Suppressor macrophage (primary cell): ENCODE results near the gene MFGE8.

Experiments
- DNase-seq, 4 experiments: peaks; one replicate each; pipeline ENCODE4 v3.0.0-alpha.2; 2020 to 2022

The MFGE8 gene

DNA sequence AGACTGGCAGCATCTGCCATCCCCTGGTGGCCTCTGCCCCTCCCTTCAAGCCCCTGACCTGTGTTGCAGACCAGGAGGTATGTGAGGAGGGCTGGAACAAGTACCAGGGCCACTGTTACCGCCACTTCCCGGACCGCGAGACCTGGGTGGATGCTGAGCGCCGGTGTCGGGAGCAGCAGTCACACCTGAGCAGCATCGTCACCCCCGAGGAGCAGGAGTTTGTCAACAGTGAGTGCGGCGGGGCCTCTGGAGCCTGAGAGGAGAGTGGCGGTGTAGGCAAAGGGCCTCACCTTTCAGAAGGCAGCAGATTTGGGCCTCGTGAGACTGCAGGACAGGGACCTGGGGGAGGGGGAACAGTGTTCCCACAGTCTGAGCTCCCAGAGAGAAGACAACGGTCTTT lies 41.9 kb downstream of the MFGE8 start:
- DNase-seq, result no peak

DNA sequence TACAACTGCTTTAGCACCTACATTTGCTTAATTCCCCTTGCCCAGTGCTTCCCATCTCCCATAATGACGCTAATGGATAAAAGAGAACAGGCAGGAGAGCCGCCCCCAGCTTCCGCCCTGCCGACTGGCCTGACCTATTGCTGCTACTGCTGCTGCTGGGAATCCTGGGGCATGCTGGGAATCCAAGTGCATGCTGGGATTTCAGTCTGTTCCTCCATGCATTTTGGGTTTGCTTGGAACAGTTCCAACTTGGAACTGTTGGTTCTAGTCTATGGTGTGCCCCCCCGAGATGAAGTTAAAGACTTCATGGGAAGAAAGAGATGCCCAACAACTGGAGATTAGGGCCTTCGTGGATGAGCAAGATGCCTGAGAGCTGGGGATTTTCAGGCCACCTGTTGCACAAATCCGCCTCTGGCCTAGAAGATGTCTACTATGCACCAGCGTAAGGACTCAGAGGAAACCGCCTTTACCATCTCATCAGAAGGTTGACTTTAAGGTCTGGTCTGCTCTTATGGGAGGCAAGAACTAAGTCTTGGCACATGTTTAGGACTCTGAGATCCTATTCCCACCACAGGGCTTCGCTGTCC lies 46.8 kb downstream of the MFGE8 start:
- DNase-seq, result no peak

DNA sequence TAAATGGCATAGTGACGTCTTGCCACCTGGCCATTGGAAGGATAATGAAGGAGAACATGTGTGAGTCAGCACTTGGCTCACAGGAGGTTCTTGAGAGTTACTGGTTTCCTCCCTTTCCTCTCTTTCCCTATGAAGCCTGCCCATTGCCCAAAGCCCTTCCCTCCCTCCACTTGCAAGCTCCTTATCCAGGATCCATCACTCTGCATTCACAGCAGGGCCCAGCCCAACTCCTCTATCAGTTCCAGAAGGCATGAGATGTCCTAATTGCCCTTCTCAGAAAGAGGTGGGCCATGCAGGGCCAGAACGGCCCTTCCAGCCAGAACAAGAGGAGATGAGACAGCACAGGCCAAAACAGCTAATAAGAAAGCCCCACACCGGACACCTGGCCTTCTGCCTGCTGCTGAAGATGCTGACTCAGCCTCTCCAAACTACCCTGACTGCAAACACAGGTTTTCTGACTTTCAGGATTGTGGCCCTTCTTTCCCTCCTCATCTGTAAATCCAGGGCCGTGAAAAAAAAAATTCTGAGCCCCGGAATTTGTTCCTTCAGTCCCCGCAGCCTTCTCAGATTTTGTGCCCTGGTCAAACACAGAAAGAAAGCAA lies 47.6 kb downstream of the MFGE8 start:
- no peak for DNase-seq

DNA sequence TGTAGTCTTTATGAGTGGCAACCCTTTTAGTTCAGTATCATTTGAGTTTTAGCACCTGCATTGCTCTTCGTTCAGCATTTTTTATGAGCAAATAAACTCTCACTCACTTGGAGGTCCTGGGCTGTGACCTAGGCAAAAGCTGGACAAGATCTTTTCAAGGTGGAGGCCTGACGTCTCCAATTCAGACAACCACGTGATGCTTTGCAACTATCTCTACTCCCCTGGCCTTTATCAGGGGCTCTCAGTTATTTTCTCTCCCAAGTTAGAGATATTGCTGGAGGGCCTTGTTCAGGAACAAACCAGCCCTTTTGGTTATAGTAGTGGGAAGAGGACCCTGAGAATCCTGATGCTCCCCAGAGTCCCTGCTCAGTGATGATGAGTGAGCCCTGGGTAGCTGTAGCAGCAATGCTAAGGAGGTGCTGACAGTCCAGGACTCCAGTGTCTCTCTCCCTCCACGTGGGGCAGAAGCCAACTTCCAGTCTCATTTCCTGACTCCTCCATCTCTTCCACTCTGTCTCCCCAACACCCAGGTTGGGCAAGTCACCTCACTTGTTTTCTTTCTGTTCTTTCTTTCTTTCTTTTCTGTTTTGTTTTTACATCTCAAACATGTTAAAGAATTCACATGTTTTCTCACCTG lies 48.2 kb downstream of the MFGE8 start:
- DNase-seq, result no peak

DNA sequence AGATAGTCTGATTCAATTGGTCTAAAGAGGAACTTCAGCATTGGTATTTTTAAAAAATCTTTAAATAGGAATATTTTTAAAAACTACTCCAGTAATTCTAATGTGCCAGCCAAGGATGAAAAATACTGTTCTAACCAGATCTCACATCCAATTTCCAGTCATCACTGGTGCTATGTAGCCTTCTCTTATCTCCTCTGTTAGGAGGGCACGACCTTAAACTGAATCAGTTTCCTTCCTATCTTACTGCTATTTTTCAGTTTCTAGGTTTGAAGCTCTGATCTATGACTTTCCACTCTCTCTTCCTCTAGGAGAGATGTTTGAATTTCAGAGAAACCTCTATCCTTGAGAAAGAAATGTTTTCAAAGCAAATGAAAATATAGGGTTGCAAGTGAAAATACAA lies 49.8 kb downstream of the MFGE8 start:
- no peak for DNase-seq

DNA sequence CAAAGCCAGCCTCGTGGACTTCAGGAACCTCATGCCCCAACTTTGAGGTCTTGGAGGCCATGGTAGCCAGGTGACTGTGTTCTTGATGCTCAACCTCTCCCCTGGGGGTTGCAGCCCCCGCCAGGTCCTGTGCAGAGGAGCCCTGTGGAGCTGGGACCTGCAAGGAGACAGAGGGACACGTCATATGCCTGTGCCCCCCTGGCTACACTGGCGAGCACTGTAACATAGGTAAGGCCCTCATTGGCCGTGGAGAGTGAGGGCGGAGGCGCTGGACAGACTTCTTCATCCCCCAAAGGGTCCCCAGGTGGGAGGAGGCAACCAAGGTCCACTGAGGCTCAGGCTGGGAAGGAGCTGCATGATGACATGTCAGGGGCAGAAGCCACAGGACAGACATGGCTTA lies 53.0 kb downstream of the MFGE8 start:
- DNase-seq, result no peak

DNA sequence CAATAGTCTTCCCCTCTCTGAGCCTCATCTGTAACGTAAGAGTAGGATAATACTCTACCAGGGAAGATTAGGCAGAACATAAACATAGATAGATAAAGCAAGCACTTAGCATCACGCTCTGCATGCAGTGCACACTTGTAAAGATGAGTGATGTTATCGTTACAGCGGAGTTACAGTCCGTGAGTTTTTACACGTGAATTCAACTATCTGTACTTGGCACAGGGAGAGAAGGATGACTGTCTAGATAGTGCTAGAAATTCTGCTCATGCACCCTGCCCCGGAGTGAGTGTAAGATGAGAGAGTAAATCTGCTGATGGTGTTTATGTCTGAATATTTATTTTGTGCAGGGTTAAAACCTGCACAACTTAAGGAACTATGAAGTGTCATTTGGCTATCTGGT lies 53.6 kb downstream of the MFGE8 start:
- no peak for DNase-seq

DNA sequence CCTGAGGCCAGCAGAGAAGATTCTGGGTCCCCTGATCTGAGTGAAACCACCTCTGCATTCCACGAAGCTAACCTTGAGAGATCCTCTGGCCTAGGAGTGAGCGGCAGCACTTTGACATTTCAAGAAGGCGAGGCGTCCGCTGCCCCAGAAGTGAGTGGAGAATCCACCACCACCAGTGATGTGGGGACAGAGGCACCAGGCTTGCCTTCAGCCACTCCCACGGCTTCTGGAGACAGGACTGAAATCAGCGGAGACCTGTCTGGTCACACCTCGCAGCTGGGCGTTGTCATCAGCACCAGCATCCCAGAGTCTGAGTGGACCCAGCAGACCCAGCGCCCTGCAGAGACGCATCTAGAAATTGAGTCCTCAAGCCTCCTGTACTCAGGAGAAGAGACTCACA lies 54.2 kb downstream of the MFGE8 start:
- no peak for DNase-seq

GRCh38 chr15:88852476-88852875 lies 60.7 kb downstream of the MFGE8 start:
- no peak for DNase-seq

GRCh38 chr15:88849376-88850072 lies 63.7 kb downstream of the MFGE8 start:
- DNase-seq, result no peak
